IMR-90 (cell line): ENCODE results near the gene IYD. TPM values are rescaled to one million over a fixed set of nuclear protein-coding genes. Genes with fewer than 3 reads are reported as not detected.

Experiments used
- ATAC-seq: fragments of 200-7000 bp; cut with Tn5 transposase; 2 replicates; pipeline ENCODE4 v1.9.1; 2020; ENCODE audit warnings: low read depth, mild to moderate bottlenecking, moderate library complexity
- BruUV-seq: library from RNA; stranded (reverse); fragments of 400-500 nt; replicated peaks from 2 replicates; lab custom pipeline; 2021; lab: Mats Ljungman, UMichigan
- CTCF ChIA-PET: fragments of 300-600 bp; formaldehyde crosslinking; extraction: SDS; loops from one replicate; lab custom pipeline; 2021; ENCODE audit warnings: antibody characterized with exemption; lab: Yijun Ruan, JAX
- POLR2A ChIA-PET: fragments of 300-600 bp; sonication (Branson Sonifier 250); formaldehyde crosslinking; loops from one replicate; lab custom pipeline; 2022; ENCODE audit warnings: antibody characterized with exemption; ENCODE audit not compliant: unreplicated experiment; lab: Charles Lee
- DNase-seq: peaks from one replicate; pipeline ENCODE4 v3.0.0; 2013
- H2AFZ ChIP-seq: replicated peaks from 2 replicates; pipeline ENCODE3; 2013; ENCODE audit warnings: low read length, mild to moderate bottlenecking; ENCODE audit not compliant: poor library complexity
- H2AK5ac ChIP-seq: 2 replicates; pipeline ENCODE4 v1.6.1; 2013; ENCODE audit warnings: low read depth, low read length, inconsistent platforms
- H2AK9ac ChIP-seq: replicated peaks from 2 replicates; pipeline ENCODE3; 2013; ENCODE audit warnings: mild to moderate bottlenecking, low read depth, low read length, moderate library complexity; ENCODE audit not compliant: poor library complexity
- H2BK120ac ChIP-seq: 2 replicates; pipeline ENCODE4 v1.6.1; 2013; ENCODE audit warnings: low read depth, low read length, inconsistent platforms
- H2BK15ac ChIP-seq: 3 replicates; pipeline ENCODE4 v1.6.1; 2013; ENCODE audit warnings: low read depth, low read length, inconsistent platforms
- H2BK20ac ChIP-seq: 2 replicates; pipeline ENCODE4 v1.6.1; 2013; ENCODE audit warnings: low read depth, mild to moderate bottlenecking, inconsistent platforms, low read length, moderate library complexity
- H2BK5ac ChIP-seq: 2 replicates; pipeline ENCODE4 v1.6.1; 2013; ENCODE audit warnings: mild to moderate bottlenecking, low read depth, low read length, inconsistent platforms; ENCODE audit not compliant: poor library complexity, severe bottlenecking
- H3K14ac ChIP-seq: replicated peaks from 2 replicates; pipeline ENCODE4 v1.6.1; 2013; ENCODE audit warnings: low read depth, low read length, inconsistent platforms
- H3K18ac ChIP-seq: 2 replicates; pipeline ENCODE4 v1.6.1; 2013; ENCODE audit warnings: low read depth, low read length, control low read depth
- H3K23ac ChIP-seq: 2 replicates; pipeline ENCODE4 v1.6.1; 2013; ENCODE audit warnings: low read depth, low read length, inconsistent platforms
- H3K27ac ChIP-seq: 2 replicates; pipeline ENCODE4 v1.5.1; 2013; ENCODE audit warnings: mild to moderate bottlenecking, control low read depth, low read length; ENCODE audit not compliant: insufficient read depth
- H3K27me3 ChIP-seq: 2 replicates; pipeline ENCODE4 v1.6.1; 2013; ENCODE audit warnings: low read length; ENCODE audit not compliant: control insufficient read depth, insufficient read depth
- H3K36me3 ChIP-seq: 2 replicates; pipeline ENCODE4 v1.6.1; 2013; ENCODE audit warnings: low read length, mixed read lengths; ENCODE audit not compliant: control insufficient read depth, insufficient read depth
- H3K4ac ChIP-seq: 2 replicates; pipeline ENCODE4 v1.6.1; 2013; ENCODE audit warnings: low read depth, low read length, inconsistent platforms
- H3K4me1 ChIP-seq: 2 replicates; pipeline ENCODE4 v1.6.1; 2013; ENCODE audit warnings: low read length, mixed read lengths; ENCODE audit not compliant: control insufficient read depth, insufficient read depth
- H3K4me2 ChIP-seq: 2 replicates; pipeline ENCODE4 v1.6.1; 2013; ENCODE audit warnings: low read depth, mild to moderate bottlenecking, control low read depth, low read length, moderate library complexity
- H3K4me3 ChIP-seq: 2 replicates; pipeline ENCODE4 v1.5.1; 2013; ENCODE audit warnings: low read depth, mild to moderate bottlenecking, control low read depth, low read length, moderate library complexity; ENCODE audit not compliant: insufficient read depth
- H3K56ac ChIP-seq: 2 replicates; pipeline ENCODE4 v1.6.1; 2013; ENCODE audit warnings: low read length, inconsistent platforms; ENCODE audit not compliant: insufficient read depth; ENCODE audit errors: extremely low read depth
- H3K79me1 ChIP-seq, 2 experiments: 2 replicates each; pipeline ENCODE4 v1.6.1; 2013; ENCODE audit warnings: low read length in 2 of 2, inconsistent platforms in 1 of 2, low read depth in 1 of 2
- H3K9ac ChIP-seq: 2 replicates; pipeline ENCODE4 v1.6.1; 2013; ENCODE audit warnings: low read depth, low read length, control low read depth
- H3K9me1 ChIP-seq: 2 replicates; pipeline ENCODE4 v1.6.1; 2013; ENCODE audit warnings: low read length, inconsistent platforms; ENCODE audit not compliant: insufficient read depth
- H3K9me3 ChIP-seq: 2 replicates; pipeline ENCODE4 v1.6.1; 2013; ENCODE audit warnings: low read length; ENCODE audit not compliant: control insufficient read depth, insufficient read depth
- H4K20me1 ChIP-seq: 2 replicates; pipeline ENCODE4 v1.6.1; 2013; ENCODE audit warnings: low read length, inconsistent platforms; ENCODE audit not compliant: insufficient read depth
- H4K5ac ChIP-seq: 2 replicates; pipeline ENCODE4 v1.6.1; 2013; ENCODE audit warnings: mild to moderate bottlenecking, low read depth, low read length, control low read depth
- H4K8ac ChIP-seq, 2 experiments: 2 replicates each; pipeline ENCODE4 v1.6.1; 2013; ENCODE audit warnings: low read depth in 2 of 2, low read length in 2 of 2, control low read depth in 1 of 2, inconsistent platforms in 1 of 2
- H4K91ac ChIP-seq: 2 replicates; pipeline ENCODE4 v1.6.1; 2013; ENCODE audit warnings: low read depth, low read length, inconsistent platforms; ENCODE audit not compliant: insufficient read depth
- MAZ ChIP-seq: IDR thresholded peaks from 2 replicates; pipeline ENCODE4 v1.6.1; 2012; ENCODE audit warnings: low read depth, mild to moderate bottlenecking, low read length, improper control_type of control experiment, moderate library complexity, borderline replicate concordance
- RCOR1 ChIP-seq: IDR thresholded peaks from 2 replicates; pipeline ENCODE4 v1.6.1; 2012; ENCODE audit warnings: mild to moderate bottlenecking, low read length, improper control_type of control experiment; ENCODE audit not compliant: insufficient replicate concordance
- RFX5 ChIP-seq: IDR thresholded peaks from 2 replicates; pipeline ENCODE4 v1.8.0; 2012; ENCODE audit warnings: low read depth, mild to moderate bottlenecking, low read length, moderate library complexity
- WGBS, 2 experiments: methylation state at CpG; one replicate each; pipeline versions ENCODE4 v1.1.5 to v1.1.7; 2013; ENCODE audit warnings: missing lambda C conversion rate in 2 of 2; ENCODE audit not compliant: insufficient read length in 1 of 2; ENCODE audit errors: extremely low coverage in 2 of 2; 5-methylcytosine and 5-hydroxymethylcytosine counted together
- dilution Hi-C: fragments of 300-500 bp; cut with HindIII; formaldehyde crosslinking; loops from one replicate; pipeline ENCODE4 v1.14.3; 2018; ENCODE audit warnings: low sequenced_read_pairs; ENCODE audit not compliant: unreplicated experiment
- in situ Hi-C: fragments of 300-500 bp; cut with MboI; formaldehyde crosslinking; loops from 3 replicates; pipeline ENCODE4 v1.14.3; 2019; ENCODE audit warnings: low sequenced_read_pairs, inconsistent platforms, mixed read lengths
- intact Hi-C: fragments of 100-400 bp; cut with micrococcal nuclease; formaldehyde crosslinking; loops from 2 replicates; pipeline ENCODE4 v1.10.0; 2022
- polyA plus RNA-seq, 3 experiments: library from polyadenylated mRNA; depleted of rRNA; stranded (reverse); fragments of >200 nt; gene quantifications; 2 replicates each; pipeline ENCODE4 v1.2.3, GENCODE V29; 2012; ENCODE audit warnings: low replicate concordance in 1 of 3
- total RNA-seq: library from RNA; depleted of rRNA; stranded (reverse); fragments of >200 nt; gene quantifications from 2 replicates; pipeline ENCODE4 v1.2.3, GENCODE V29; 2012
- TF ChIP-seq, protein P1 (sequence below): conservative IDR thresholded peaks from 2 replicates; pipeline ENCODE4 v1.5.1; 2012; ENCODE audit warnings: mild to moderate bottlenecking, low read depth, low read length, improper control_type of control experiment

IYD gene
- total and polyA plus RNA-seq, 2 of the 4 experiments (the other 2 are of a cell fraction): not detected

DNA sequence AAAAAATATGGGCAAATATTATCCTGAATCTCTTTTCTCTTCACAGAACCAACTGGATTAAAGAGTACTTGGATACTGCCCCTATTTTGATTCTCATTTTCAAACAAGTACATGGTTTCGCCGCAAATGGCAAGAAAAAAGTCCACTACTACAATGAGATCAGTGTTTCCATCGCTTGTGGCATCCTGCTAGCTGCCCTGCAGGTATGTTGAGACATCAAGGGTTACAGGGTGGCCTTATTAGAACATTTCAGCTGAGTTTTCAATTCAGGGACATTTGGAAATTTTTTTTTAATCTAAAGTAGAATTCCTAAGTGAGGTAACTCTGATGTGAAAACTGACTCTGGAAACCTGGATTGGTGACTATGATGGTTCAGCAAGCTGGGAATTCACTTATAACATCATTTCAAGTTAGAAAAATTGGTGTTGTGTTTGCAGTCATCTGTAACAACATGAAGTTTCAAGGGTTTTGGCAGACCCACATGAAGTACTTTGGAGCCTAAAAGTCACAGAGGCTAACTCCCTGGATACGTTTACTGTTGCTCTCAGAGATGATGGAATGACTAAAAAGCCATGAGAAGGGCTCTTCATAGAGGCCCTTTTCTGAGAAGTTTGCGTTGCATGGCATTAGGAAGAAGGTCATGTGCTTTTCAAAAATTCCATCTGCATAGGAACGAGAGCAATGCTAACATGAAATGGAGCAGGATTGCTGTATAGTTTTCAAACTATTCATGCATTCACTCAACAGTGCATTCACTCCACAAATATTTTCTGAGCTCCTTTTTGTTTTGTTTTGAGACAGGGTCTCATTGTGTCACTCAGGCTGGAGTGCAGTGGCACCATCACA lies 25.5 kb downstream of the IYD start (continued):
- no peak for TF ChIP-seq MAZ

DNA sequence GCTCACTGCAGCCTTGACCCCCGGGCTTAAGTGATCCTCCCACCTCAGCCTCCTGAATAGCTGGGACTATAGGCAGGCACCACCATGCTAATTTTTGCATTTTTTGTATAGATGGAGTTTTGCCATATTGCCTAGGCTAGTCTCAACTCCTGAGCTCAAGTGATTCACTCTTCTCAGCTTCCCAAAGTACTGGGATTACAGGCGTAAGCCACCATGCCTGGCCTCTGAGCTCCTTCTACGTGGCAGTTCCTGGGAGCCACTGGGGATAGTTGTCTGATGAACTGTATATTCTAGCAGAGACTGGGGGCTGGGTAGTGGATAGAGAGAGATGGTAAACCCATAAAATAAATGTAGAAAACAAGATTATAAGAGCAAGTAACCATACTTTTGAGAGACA lies 26.1 kb downstream of the IYD start:
- no peaks in the 10 kb centered on the region for H3K4me1 ChIP-seq
- H3K9ac ChIP-seq: no peak overlapping the region
- TF ChIP-seq, protein P1, sequence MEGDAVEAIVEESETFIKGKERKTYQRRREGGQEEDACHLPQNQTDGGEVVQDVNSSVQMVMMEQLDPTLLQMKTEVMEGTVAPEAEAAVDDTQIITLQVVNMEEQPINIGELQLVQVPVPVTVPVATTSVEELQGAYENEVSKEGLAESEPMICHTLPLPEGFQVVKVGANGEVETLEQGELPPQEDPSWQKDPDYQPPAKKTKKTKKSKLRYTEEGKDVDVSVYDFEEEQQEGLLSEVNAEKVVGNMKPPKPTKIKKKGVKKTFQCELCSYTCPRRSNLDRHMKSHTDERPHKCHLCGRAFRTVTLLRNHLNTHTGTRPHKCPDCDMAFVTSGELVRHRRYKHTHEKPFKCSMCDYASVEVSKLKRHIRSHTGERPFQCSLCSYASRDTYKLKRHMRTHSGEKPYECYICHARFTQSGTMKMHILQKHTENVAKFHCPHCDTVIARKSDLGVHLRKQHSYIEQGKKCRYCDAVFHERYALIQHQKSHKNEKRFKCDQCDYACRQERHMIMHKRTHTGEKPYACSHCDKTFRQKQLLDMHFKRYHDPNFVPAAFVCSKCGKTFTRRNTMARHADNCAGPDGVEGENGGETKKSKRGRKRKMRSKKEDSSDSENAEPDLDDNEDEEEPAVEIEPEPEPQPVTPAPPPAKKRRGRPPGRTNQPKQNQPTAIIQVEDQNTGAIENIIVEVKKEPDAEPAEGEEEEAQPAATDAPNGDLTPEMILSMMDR: no peak
- TF ChIP-seq RFX5 (no peak), RCOR1 (no peak), MAZ (no peak)
- no peak overlapping the region for H2BK15ac ChIP-seq
- H3K9me3 ChIP-seq: no peaks in the 10 kb centered on the region
- no peak overlapping the region for H4K91ac ChIP-seq
- H2BK120ac ChIP-seq: no peak overlapping the region
- dilution Hi-C loops (no loop called here), in situ Hi-C loops (no loop called here), intact Hi-C loops (loop anchor here (1.0 kb wide), 1 partner anchor 315 kb away; no protein-coding TSS in a partner anchor)
- H2AK9ac ChIP-seq: no peak overlapping the region
- no TSS peak for BruUV-seq
- no peak overlapping the region for H2AFZ ChIP-seq
- no peak overlapping the region for H2BK5ac ChIP-seq
- H3K27ac ChIP-seq: no peak overlapping the region
- H2BK20ac ChIP-seq: no peak overlapping the region
- no peaks in the 10 kb centered on the region for H3K79me1 ChIP-seq
- no peak overlapping the region for H3K56ac ChIP-seq
- ChIA-PET POLR2A (no interaction called here), CTCF (interaction anchor here (0.6 to 2.3 kb wide), 11 partner anchors 10 to 420 kb away, joined by 3 to 10 read pairs (median 4); no protein-coding TSS in a partner anchor)
- no peak overlapping the region for H4K8ac ChIP-seq
- no peak overlapping the region for H3K23ac ChIP-seq
- H4K5ac ChIP-seq: no peak overlapping the region
- H3K14ac ChIP-seq: no peak overlapping the region
- no peak for ATAC-seq
- H3K36me3 ChIP-seq: no peaks in the 10 kb centered on the region
- no peak overlapping the region for H3K18ac ChIP-seq
- no CpG with 5 or more reads among the region's 3 CpGs for WGBS, 2 experiments
- no peak overlapping the region for H3K4ac ChIP-seq
- no peak overlapping the region for H3K4me3 ChIP-seq
- H4K20me1 ChIP-seq: no peaks in the 10 kb centered on the region
- H3K27me3 ChIP-seq: no peaks in the 10 kb centered on the region; the same call in none of the 2 replicates
- DNase-seq: no peak
- H2AK5ac ChIP-seq: no peak overlapping the region
- no peaks in the 10 kb centered on the region for H3K9me1 ChIP-seq
- no peak overlapping the region for H3K4me2 ChIP-seq
